Suprapubic skin (tissue), 4 donors: ENCODE measurements around the gene CLDND1.

Source experiments
- CTCF ChIP-seq, 2 donors: fragments of 200-600 bp in 1 of 2; fragments of 450-650 bp in 1 of 2; sonication (generic) in 1 of 2; IDR thresholded peaks; one replicate each; pipeline ENCODE4 v1.5.1; 2016 to 2019; ENCODE audit warnings: antibody characterized with exemption in 2 of 2, mild to moderate bottlenecking in 1 of 2, moderate library complexity in 1 of 2
- EP300 ChIP-seq: sonication (generic); formaldehyde crosslinking; IDR thresholded peaks from one replicate; pipeline ENCODE4 v1.6.1; 2017; ENCODE audit warnings: antibody characterized with exemption
- POLR2A ChIP-seq, 2 donors: fragments of 450-650 bp; IDR thresholded peaks; one replicate each; pipeline ENCODE4 v1.6.1; 2017; ENCODE audit warnings: antibody characterized with exemption in 2 of 2, mild to moderate bottlenecking in 2 of 2, moderate library complexity in 2 of 2
- POLR2AphosphoS5 ChIP-seq, 3 donors: sonication (generic); formaldehyde crosslinking; IDR thresholded peaks; one replicate each; pipeline ENCODE4 v1.6.1; 2017; ENCODE audit warnings: antibody characterized with exemption in 3 of 3

- TF ChIP-seq CTCF (IDR thresholded peaks at IDR 0.05) (no peak), POLR2AphosphoS5 (IDR thresholded peaks at IDR 0.05) (no peak), POLR2A (IDR thresholded peaks at IDR 0.05) (no peak), EP300 (no peak)
These were observed 32.3 kb upstream of the CLDND1 start for GRCh38 chr3:98555025-98555379.
